Stimulated activated CD8-positive, alpha-beta memory T cell treated with anti-CD3 and anti-CD28 coated beads, Interleukin-2, amount 100 ng/mL, for 48 hours (primary cell): Measurements from ENCODE around the gene TDRD5.

Experiments
- DNase-seq, 2 donors: peaks; one replicate each; pipeline ENCODE4 v3.0.0-alpha.2; 2020; ENCODE audit warnings: low read depth in 2 of 2

TDRD5 gene, protein sequence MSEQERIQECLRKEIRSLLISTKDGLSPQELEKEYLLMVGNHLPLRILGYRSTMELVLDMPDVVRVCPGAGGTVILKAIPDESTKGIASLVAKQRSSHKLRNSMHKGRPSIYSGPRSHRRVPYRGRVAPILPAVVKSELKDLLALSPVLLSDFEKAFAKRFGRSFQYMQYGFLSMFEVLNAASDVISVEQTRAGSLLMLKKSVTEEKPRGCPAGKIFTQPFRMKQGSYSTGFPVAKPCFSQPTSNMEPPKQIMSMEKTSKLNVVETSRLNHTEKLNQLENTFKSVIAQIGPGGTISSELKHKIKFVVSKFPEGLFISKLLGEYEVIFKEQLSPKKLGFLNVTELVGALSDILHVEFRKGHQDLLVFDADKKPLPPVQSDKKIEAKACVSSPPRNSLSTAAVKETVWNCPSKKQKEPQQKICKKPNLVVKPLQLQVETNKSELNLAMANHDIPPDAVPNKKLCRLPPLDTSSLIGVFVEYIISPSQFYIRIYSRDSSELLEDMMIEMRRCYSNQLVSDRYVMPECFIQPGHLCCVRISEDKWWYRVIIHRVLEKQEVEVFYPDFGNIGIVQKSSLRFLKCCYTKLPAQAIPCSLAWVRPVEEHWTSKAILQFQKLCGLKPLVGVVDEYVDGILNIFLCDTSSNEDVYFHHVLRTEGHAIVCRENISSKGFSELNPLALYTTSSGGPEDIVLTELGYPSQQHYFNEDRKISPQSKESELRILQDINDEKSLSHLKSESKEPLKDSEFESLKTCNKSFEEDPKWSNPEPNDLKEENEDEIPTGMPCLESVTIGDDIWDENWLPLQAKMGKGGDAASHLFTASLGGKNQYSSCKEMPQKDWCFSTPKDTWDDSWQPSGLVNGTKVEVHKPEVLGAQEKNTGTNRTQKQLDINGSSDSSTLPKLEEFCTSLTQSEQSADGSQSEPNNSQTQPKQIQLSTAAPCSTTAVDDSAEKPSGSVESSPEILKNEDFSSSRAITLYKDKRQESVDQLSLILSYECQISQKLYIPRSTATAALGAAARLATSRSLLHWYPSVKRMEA

DNA sequence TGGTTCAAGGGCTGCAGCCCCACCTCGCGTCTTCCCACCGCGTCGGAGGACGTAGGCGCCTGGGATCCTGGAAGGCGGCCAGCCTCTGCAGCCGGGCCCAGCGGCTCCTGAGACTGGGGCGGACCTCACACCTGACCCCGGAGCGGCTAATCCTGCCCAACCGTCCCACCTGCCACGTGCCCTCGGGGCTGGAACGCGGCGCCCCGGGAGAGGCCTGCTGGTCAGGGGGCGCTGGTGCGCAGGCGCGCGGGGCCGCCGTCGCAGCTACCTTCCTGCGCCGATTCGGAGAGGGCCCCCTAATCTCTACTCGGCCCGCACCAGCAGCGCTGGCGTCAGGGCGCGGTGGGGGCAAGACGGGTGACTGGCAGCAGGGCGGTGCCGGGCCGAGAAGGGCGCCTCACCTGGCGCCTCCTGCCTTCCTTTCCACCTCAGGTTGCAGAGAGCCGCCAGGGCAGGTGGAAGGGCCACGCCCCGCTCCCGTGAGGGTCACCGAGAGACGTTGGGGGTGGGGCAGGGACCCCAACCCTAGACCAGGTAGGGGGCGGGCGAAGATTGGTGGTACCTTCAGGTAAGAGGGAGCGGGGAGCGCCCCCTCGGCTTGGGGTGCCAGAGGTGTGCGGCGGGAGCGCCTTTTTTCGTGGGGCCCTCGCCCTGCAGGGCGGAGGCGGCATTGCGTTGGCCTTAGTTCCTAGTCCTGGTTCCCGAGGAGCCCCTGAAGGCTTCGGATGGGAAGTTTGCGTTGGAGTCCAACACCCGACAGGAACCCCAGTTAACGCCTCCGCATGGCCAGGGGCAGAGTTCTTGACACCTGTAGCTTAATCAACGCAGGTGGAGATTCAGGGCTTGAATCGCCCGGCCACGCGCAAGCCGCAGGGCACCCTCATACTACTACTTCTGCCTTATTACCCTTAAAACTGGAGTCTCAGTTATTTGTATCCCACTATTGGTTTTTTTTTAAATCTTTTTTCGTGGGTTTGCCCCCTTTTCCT lies at the start of gene TDRD5:
TSS of gene TDRD5 (plus strand) at position 241 of the 989 bp plus-strand sequence. CDS start 784 bp downstream, outside the sequence.
- no peak for DNase-seq

DNA sequence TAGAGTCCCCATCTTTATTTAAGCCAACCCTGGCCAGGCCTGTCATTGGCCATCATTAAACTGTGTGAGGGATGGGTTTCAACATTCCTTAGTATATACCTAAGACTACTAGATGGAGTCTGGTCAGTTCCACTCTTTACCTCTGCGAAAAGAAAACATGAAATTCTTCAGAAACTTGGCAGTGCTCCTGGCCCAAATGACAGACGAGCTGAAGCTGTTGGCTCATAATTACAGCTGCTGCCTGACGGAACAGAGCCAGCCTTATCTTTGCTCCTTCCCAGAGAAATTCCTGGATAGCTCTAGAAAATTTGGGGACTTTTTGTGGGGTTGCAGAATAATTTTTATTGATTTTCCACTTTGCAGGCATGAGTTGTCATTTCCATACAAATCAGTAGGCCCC lies 46.3 kb upstream of the TDRD5 start:
- no peak for DNase-seq

DNA sequence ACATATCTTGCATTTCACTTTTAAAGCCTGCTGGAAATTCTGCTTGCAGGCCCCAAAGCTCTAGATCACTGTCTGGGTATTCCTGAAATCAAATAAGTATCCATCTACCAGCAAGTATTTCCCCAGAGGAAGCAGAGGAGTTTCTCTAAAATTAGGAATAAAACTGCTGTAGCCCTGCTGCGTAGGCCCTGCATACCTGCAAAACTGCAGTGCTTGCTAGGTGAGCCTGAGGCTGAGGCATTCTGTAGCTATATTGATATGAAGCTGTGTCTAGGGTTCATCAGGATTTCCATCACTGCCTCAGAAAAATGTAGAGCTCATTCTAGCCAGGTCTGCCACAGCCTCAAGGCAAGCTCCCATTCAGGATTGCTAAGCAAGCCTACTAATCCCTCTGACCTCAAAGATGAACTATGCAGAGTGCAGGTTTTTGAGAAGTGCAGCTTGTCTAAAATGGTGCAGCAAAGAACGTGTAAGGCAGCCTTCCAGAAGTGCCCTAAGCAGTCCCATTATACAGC lies 44.6 kb upstream of the TDRD5 start:
- DNase-seq, result no peak

DNA sequence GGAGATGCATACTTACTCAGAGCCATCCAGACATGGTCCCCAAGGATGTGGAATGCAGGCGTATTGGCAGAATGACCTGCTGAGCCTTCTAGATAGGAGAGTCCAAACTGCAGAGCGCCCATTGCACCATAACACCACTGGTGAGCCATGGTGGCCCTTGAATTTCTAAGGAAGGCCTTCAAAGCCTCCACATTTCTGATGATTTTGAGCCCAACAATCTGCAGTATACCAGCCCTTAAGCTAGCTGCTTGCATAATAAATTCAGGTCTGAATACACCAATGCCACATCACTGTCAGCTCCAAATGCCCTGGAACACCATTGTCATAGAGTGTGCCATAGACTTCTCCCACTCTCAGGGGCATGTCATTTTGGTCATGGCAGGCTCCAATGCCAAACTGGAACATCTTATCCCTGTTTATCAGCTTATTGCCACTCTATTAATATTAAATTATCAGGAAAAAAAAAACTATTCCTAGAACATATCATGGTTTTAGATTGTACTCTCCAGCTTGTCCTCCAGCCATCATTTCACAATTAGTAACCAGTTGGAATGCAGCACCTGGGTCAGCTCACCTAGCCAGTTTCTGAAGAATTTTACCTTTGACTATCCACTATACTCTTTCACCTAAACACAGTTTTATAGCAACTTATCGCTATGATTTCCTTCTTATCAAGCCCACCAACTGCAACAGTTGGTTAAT lies 42.8 kb upstream of the TDRD5 start:
- no peak for DNase-seq

DNA sequence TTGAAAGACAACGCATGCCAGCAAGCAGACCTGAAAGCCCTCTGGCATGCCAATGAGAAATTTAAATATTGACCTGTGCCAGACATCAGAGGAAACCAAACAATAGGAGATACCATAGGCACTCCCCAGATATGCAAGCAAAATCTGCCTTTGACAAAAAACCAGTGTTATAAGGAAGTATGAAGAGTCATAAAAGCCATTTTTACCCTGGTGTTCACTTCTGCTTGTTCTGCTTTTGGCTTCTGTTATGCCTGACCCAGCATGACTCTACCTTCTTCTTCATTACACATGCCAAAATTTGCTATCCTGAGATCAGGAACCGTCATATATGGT lies 42.3 kb upstream of the TDRD5 start:
- DNase-seq, result no peak

DNA sequence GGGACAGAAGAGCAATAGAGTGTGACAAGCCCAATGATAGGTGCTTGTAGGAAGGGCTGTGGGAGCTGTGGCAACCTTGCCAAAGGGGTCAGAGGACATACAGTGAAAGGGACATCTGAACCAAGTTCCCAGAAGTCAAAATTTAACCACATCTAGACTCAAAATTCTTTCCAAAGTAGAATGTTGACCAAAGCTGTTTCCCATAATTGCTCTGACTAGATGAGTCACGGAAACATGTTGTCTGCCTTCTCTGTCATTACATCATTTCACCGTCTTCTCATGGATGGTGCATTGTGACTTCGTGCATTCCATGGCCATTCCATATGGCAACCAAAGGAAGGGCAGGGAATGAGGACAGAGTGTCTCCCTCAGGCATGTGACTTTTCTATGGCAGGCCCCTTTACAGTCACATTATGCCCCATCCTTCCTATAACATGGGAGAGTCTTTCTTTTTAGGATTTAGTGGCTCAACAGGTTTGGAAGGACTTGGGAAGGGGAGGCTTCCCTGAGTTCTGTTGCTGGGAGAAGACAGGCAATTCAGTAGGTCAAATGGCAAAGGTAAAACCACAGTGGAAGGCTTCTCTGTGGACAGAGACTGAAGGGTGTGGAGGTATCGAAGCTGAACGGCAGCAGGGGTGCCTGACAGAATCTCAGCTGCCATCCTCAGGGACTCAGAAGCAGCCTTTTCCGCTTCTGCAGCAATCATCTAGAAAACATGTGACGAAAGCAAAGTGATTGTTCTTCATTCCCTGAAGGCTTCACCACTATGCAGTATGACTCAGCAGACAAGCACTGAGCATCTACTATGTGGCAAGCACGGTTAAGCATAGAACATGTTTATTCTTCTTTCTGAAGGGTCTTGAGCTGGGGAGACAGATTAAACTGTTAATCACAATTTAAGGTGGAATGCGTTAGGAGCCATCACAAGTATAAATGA lies 40.6 kb upstream of the TDRD5 start:
- DNase-seq, result no peak

DNA sequence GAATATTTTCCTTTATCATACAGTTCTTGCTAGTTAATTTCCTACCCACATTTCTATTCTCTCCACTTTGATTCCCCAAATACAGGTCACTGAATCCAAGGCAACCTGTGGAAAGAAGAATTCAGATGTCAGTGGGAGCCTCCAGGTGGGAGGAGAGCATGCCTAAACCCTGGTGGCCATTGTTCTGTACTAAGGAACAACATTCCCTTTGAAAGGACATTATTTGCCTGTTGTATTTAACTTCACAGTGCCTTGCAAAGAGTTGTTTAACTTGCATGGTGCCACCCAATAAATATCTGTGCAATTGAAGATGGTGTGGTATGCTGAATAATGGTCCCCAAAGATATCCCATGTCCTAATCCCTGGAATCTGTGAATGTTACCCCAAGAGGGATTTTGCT lies 37.2 kb upstream of the TDRD5 start:
- no peak for DNase-seq

DNA sequence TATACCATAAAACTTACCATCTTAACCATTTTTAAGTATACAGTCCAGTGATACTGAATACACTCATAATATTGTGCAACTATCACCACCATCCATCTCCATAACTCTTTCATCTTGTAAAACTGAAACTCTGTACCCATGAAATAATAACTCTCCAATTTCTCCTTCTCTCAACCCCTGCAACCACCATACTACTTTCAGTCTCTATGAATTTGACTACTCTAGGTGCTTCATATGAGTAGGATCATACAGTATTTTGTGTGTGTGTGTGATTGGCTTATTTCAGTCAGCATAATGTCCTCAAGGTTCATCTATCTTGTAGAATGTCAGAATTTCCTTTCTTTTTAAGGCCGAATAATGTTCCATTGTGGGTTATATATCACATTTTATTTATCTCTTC lies 33.6 kb upstream of the TDRD5 start:
- DNase-seq, result no peak

DNA sequence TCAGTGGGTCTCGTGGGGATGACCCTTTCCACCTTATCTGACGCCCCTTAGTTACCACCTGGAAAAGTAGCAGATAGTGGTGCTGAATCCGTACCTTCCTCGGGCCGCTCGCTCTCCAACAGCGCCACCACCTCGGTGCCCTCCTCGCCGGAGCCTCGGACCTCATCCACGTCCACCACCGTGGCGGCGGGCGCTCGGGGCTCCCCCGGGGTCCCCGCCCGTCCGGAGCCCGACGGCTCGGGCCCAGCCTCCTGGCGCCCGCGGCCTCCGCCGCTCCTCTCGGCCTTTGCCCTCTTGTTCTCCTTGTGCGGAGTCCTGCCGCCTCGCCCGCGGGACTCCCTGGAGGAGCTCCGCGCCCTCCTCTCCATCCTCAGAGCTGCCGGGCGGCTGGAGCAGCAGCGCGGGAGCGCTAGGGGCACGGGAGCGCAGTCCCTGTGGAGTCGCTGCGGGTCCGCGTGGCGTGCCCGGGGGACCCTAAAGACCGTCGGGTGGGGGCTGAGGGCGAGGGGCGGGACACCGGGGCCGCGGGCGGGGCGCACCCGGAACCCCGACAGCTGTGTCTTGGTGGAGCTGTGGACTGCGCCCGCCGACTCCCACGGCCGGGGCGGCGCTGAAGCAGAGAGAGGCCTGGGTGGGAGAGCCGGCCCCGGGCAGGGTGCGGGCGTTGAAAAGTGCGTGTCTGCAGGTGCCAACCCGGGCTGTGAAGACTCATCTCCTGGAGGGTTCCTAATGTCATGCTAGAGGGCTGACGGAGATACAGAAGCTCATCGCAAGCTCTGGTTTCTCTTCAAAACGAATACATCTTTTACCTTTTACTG lies 15.9 kb upstream of the TDRD5 start, which contains the start of gene NPHS2:
TSS of gene NPHS2 (minus strand) at position 452 of the 818 bp plus-strand sequence. CDS start at position 368, 84 bp downstream.
- DNase-seq, result no peak

DNA sequence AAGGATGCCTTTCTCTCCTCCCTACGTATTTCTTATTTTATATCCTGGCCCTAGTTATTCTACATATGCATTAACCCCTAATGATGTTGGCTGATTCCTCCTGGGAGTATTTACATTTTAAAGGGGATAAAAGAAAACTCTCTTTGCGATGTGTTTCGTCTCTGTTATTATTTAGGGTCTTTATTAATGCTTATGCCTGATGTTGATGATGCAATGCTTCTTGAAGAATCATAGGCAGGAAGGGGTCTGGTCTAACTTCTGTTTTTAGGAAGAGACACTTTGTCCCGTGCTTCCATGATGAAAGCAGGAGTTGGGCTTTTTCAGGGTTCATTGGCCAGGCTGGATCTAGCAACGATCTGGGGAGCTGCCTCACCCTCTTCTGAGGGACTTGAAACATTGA lies 15.1 kb upstream of the TDRD5 start:
- no peak for DNase-seq

DNA sequence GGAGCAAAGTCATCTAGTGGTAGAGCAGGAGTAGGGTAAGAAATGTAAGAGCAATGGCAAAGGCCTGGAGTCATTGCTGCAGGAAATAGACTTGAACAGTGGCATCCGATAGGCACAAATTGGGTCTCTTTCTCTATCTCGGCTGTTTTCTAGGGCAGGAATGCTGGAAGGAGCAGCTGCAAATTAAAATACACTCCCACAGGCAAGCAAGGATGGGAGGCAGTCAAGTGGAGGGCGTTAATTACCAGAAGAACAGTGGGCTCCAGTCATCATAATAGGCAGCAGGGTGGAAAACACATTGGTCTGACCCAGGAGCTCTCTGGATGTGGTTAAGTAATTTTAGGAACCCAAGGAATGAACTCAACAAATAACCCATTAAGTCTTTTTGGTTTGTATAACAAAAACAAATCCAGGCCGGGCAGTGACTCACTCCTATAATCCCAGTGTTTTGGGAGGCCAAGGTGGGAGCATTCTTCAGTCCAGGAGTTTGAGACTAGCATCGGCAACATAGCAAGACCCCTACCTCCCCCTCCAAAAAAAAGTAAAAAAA lies 7.8 kb upstream of the TDRD5 start:
- no peak for DNase-seq

DNA sequence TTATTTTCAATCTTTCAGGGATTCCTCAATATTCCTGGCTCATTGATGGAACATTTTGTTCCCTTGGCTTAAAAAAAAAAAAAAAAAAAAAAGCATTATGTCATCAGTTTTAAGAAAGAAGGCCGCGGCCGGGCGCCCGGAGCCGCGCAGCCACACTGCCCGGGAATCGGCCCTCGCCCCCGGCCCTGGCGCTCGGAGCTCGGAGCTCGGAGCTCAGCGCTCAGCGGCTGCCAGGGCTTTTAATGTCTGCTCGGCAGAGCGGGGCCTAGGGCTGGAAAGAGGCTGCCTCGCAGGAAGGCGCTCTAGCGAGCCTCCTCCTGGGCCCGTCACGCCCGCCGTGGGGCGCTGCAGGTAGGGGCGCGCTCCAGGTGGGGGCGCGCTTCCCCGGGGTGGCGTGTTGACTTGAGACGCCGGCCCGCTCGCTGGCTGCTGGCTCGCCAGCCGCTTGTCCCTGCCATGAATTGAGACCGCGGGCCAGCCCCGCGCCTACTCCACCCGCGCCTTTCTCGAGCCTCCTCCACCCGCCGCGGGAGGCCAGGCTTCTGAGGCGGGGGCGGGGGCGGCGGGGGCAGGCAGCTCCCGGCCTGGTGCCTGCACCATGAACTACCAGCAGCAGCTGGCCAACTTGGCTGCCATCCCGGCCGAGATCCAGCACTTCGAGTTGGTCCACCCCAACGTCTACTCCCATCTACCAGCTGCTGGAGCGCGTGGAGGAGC lies 5.4 kb upstream of the TDRD5 start:
- no peak for DNase-seq

DNA sequence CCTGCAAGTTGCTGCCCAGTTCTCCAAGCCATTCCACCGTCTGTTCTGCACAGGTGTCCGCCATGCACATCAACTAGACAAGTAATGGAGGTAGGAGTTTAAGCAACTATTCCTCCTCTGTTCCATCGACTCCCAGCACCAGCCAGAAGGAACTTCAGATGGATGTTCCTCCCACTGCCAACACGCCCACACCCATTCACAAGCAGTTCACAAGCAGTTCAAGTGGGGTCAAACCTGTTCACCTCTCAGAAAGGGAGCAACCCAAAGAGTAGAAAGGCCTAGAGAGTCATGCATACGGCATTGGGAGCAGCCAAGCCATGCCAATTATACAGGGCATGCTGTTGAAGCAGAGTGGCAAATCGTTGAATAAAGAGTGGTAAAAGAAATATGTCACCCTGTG lies 4.3 kb upstream of the TDRD5 start:
- no peak for DNase-seq

DNA sequence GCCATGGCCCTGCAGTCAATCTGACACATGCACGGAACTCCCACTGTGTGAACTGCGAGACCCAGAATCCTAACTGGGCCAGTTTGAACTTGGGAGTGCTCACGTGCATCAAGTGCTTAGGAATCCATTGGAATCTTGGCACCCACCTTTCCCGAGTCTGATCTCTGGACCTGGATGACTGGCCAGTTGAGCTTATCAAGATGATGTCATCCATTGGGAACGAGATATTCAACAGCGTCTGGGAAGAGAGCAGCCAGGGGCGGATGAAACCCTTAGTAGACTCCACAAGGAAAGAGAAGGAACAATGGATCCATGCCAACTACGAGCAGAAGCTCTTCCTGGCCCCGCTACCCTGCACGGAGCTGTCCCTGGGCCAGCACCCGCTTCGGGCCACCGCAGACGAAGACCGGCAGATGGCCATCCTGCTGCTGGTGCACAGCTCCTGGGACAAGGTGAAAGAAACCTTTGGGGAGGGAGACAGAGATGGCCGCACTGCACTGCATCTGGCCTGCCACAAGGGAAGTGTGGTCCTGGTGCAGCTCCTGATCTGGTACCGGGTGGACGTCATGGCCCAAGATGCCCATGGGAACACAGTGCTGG lies 3.1 kb upstream of the TDRD5 start:
- DNase-seq, result no peak

DNA sequence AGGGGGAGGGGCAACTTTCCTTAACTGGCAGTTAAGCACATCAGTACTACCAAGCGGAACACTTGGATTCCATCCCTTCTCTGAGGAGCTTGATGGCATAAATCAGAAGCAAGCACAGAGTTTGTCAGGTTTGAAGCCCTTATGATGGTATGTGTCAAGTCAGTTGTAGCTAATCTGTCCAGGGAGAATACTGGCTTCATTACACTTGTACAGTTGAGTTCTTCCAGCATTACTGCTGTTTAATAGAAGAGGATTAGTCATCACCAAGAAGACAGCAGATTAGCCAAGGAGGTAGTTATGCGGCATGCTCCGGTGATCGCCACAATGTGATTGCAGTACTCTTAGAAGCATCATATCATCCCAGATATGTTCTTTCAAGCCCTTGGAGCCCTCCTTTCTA lies 2.1 kb upstream of the TDRD5 start:
- DNase-seq, result no peak

DNA sequence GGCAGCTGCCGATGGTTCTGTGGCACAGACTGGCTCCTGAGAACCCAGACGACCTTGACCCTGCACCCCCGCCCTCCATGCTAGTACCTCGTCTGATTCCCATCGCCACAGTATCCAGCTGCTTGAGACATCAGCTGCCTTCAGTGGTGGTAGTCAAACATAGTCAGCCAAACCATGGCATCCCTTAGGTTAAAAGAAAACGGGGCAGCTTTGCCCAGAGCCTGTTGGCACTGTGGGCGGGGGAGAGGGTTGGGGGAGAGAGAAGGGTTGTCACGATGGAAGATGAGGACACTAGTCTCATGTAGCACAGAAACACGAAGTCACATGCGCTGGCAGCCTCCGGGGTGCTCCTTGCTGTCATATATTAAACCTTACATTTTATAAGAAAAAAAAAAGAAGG lies 961 bp upstream of the TDRD5 start:
- DNase-seq, result no peak

DNA sequence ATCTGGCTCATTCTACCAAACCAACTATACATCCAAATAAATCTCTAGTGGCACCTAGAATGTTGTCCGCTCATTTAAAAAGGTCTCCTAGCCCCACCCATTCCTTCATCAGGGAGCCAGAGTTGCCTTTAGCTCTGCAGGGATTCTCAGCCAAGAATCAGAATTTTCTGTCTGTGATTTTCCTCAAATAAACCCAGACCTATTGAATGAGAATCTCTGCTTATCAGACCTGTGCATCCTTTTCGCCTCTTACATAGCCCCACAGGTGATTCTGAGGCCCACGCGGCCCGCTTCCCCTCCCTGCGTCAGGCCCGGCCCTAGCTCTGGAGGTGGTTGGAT lies 410 bp upstream of the TDRD5 start:
- DNase-seq, result no peak
